ENCODE results near the gene RGSL1.

DNA sequence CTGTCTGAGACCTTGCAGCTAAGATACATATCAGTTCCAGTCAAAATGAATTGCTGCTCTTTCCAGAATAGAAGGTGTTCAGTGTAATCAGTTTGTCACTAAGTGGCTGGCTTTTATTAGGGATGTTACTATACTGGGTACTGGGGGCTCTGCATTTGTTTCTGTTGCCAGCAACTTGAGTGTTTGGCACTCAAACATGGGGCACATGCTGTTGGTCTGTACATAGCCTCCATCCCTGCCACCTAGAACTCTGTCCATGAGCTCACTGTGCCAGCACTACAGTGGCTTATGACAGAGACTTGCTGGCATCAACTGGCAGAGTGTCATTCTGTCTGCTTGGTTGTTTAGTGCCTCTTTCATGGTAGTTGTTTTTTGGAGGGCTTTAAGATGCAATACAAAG is 45.1 kb downstream of the RGSL1 start:
- TF ChIP-seq, protein P1, sequence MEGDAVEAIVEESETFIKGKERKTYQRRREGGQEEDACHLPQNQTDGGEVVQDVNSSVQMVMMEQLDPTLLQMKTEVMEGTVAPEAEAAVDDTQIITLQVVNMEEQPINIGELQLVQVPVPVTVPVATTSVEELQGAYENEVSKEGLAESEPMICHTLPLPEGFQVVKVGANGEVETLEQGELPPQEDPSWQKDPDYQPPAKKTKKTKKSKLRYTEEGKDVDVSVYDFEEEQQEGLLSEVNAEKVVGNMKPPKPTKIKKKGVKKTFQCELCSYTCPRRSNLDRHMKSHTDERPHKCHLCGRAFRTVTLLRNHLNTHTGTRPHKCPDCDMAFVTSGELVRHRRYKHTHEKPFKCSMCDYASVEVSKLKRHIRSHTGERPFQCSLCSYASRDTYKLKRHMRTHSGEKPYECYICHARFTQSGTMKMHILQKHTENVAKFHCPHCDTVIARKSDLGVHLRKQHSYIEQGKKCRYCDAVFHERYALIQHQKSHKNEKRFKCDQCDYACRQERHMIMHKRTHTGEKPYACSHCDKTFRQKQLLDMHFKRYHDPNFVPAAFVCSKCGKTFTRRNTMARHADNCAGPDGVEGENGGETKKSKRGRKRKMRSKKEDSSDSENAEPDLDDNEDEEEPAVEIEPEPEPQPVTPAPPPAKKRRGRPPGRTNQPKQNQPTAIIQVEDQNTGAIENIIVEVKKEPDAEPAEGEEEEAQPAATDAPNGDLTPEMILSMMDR (IDR thresholded peaks at IDR 0.05), result no peak
- no peak for TF ChIP-seq POLR2A (IDR thresholded peaks at IDR 0.05)

Measured in Peyer's patch (tissue), 4 donors.